GM12864 (cell line): ENCODE measurements around the gene COMP.

ENCODE experiments used
- DNase-seq: peaks from one replicate; pipeline ENCODE4 v3.0.0-alpha.2; 2011; ENCODE audit warnings: low read depth
- H3K4me3 ChIP-seq: 2 replicates; pipeline ENCODE4 v1.5.1; 2011; ENCODE audit warnings: mild to moderate bottlenecking, low read depth, low read length, control low read depth
- CTCF ChIP-seq: IDR thresholded peaks from 2 replicates; pipeline ENCODE4 v1.5.1; 2011; ENCODE audit warnings: low read depth, mild to moderate bottlenecking, moderate library complexity, low read length, control low read depth, inconsistent platforms; ENCODE audit errors: missing control alignments

The COMP gene

GRCh38 chr19:18789883-18790565, 1.1 kb downstream of the COMP start:
- no peak overlapping the region for H3K4me3 ChIP-seq
- DNase-seq = no peak
- TF ChIP-seq CTCF = no peak

GRCh38 chr19:18789422-18789869, 1.7 kb downstream of the COMP start:
- no peak overlapping the region for H3K4me3 ChIP-seq
- TF ChIP-seq CTCF = no peak
- no peak for DNase-seq

DNA sequence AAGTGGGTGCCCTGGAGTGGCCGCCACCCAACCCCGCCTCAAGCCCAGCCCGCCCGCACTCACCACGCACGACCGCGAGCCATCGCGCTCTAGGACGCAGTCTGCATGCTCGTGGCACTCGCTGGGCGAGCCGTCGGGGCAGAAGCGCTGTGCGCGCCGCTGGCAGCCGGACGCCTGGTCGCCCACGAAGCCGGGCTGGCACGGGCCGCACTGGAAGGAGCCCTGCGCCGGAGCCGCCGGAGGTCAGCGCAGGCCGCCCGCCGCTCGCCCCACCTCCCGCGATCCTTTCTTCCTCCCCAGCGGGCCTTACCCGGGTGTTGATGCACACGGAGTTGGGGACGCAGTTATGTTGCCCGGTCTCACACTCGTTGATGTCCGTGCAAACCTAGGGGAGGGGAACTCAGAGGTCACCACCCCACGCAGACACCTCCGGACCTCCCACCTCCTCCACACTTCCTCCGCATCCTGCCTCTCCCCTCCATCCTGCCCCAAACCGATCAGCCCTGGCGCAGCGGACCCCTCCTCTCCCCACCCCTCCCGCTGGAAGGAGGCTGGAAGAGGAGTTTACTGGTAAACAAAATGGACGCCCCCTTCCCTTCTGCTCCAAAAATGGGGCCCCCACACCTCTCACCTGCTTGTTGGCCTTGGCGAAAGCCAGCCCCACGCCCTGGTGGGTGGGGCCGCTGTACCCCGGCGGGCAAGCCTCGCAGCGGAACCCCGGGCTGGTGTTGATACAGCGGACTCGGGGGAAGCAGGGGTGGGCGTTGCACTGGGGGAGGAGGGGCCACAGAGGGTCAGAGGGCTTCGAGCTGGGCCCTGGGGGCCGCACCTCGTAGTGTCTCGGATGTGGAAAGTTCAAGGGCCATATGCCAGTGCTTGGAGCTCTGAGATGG, 2.3 kb downstream of the COMP start:
- H3K4me3 ChIP-seq = no peak overlapping the region
- TF ChIP-seq CTCF = no peak

GRCh38 chr19:18785179-18786124, 5.7 kb downstream of the COMP start:
- TF ChIP-seq CTCF = no peak
- H3K4me3 ChIP-seq = no peak overlapping the region
- no peak for DNase-seq

More for the DNA sequence above, 2.3 kb downstream of the COMP start:
- DNase-seq = no peak

DNA sequence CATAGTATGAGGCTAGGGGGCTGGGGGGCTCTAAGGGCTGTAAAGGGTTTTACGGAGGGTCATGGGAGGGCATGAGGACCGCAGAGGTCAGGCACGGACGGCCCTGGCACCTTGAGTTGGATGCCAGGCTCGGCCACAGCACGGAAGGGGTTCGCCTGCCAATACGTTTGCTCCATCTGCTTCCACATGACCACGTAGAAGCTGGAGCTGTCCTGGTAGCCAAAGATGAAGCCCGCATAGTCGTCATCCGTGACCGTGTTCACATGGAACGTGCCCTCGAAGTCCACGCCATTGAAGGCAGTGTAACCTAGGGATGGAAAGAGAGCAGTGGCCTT, 6.4 kb downstream of the COMP start:
- no peak for TF ChIP-seq CTCF
- no peak overlapping the region for H3K4me3 ChIP-seq
- no peak for DNase-seq

DNA sequence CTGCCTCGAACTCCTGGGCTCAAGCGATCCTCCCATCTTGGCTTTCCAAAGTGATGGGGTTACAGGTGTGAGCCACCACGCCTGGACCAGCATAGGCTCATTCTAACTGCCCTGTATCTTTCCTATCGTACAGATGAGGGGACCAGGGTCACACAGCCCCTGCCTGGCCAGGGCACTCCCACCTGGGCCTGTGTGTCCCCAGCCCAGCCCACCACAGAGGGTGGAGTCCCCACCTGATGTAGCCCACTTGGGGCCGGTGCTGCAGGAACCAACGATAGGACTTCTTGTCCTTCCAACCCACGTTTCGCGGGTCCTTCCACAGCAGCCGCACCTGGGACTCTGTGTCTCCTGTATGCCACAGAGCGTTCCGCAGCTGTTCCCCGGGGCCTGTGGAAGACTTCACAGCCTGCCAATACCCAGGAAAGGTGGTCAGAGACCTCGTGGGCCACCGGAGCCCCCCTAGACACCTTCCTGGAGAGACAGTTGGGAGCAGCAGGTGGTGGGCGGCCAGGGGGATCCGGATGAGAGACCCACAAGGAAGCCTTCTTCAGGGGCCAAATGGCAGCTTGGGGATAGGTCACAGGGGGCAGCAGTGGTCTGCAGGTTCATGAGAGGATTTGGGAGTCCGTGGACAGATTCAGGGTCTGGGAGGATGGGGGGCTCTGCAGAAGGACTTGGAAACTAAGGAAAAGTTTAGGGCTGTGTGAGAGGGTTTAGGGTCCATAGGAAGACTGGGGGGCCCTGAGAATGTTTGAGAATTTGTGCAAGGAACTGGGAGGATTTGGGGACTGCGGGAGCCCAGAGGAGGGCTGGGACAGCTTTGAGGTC, 6.9 kb downstream of the COMP start:
- no peak overlapping the region for H3K4me3 ChIP-seq
- no peak for DNase-seq
- TF ChIP-seq CTCF = no peak
